22Rv1 (cell line): Measurements from ENCODE around the gene HACD4.

Experiments
- CTCF ChIP-seq: fragments of 450-650 bp; IDR thresholded peaks from 2 replicates; pipeline ENCODE4 v1.5.1; 2017; ENCODE audit warnings: mild to moderate bottlenecking
- ZFX ChIP-seq: fragments of 450-650 bp; IDR thresholded peaks from 2 replicates; pipeline ENCODE4 v1.6.1; 2017; ENCODE audit warnings: antibody characterized with exemption, borderline replicate concordance

DNA sequence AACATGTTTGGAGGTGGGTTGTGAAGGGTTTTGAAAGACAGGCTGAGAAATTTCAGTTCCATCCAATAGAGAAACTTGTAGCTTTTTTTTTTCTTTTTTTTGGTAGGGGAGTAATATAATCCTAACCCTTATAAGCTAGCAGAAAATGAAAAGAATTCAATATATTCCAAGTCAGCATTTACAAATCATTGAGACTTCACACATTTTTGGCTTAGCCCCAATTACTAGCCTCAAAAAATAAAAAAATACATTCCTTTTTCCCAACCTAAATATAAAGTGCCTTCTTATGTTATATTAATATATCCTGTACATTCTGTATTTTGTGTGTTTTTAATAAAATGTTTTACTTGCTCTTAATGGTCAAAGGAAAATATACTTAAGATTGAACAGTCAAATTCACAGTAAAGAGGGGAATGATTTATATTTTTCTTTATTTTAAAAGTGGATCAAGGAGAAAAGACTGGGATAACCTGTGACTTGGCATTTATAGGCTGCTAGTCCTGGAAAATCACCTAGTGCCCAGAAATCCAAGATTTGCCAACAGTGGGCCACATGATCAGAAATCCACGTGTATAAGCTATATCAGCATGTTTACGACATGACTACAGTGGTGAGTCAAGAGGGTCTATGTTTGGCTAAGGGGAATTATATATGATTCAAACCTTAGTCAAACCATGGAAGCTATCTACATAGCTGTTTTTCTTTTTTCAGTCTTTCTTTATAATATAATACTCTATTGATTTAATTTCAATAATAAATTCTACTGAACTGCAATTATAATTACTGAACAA, 14.5 kb downstream of the HACD4 start:
- no peak for TF ChIP-seq CTCF
- no peak for TF ChIP-seq ZFX
